Hepatocyte (in vitro differentiated cells): ENCODE data around the gene NPIPA3.
"Not testable (repeated sequence)": the region's sequence is repeated elsewhere in the genome, so short reads cannot be mapped to it uniquely, and the experiment has no call there.

ENCODE experiments used
- CTCF ChIP-seq: fragments of 200-600 bp; sonication (generic); IDR thresholded peaks from 2 replicates; pipeline ENCODE4 v1.5.1; 2016; ENCODE audit warnings: antibody characterized with exemption, mild to moderate bottlenecking; ENCODE audit not compliant: poor library complexity
- EZH2 ChIP-seq: fragments of 200-600 bp; sonication (generic); IDR thresholded peaks from 2 replicates; pipeline ENCODE4 v1.6.1; 2016; ENCODE audit warnings: antibody characterized with exemption, mild to moderate bottlenecking, borderline replicate concordance
- EZH2phosphoT487 ChIP-seq: fragments of 200-600 bp; sonication (generic); IDR thresholded peaks from one replicate; pipeline ENCODE4 v1.6.1; 2018; ENCODE audit warnings: antibody characterized with exemption, mild to moderate bottlenecking, low read depth, moderate library complexity; ENCODE audit not compliant: unreplicated experiment, severe bottlenecking

- TF ChIP-seq CTCF, EZH2, EZH2phosphoT487: not testable (repeated sequence)
These were observed 30.0 kb downstream of the NPIPA3 start for GRCh38 chr16:14733233-14733632.
